Psoas muscle (tissue), 8 donors: ENCODE measurements around the gene EIF4A2. TPM values are rescaled to one million over a fixed set of nuclear protein-coding genes. Genes with fewer than 3 reads are reported as not detected.

Experiments
- ATAC-seq, 4 donors: fragments of 200-7000 bp; cut with Tn5 transposase; one replicate each; pipeline ENCODE4 v1.9.1; 2020; ENCODE audit warnings: moderate library complexity in 3 of 4, mild to moderate bottlenecking in 2 of 4
- DNase-seq, 2 donors: peaks; one replicate each; pipeline ENCODE4 v3.0.0-alpha.2; 2020
- H3K27ac ChIP-seq: fragments of 200-600 bp; one replicate; pipeline ENCODE4 v1.8.0; 2022
- H3K27me3 ChIP-seq, 3 donors: fragments of 200-600 bp in 1 of 3; one replicate each; pipeline versions ENCODE4 v1.6.1 to v1.8.0; 2013 to 2022; ENCODE audit warnings: low read length in 2 of 3, mild to moderate bottlenecking in 2 of 3, moderate library complexity in 1 of 3; ENCODE audit not compliant: insufficient read depth in 3 of 3
- H3K36me3 ChIP-seq, 2 donors: fragments of 200-600 bp in 1 of 2; one replicate each; pipeline versions ENCODE4 v1.6.1 to v1.8.0; 2013 to 2022; ENCODE audit warnings: low read depth in 1 of 2, mild to moderate bottlenecking in 1 of 2, moderate library complexity in 1 of 2; ENCODE audit not compliant: insufficient read depth in 1 of 2
- H3K4me1 ChIP-seq: fragments of 200-600 bp; one replicate; pipeline ENCODE4 v1.8.0; 2022
- H3K4me3 ChIP-seq: fragments of 200-600 bp; one replicate; pipeline ENCODE4 v1.8.0; 2022; ENCODE audit warnings: mild to moderate bottlenecking
- H3K9me3 ChIP-seq: fragments of 200-600 bp; one replicate; pipeline ENCODE4 v1.8.0; 2022
- CTCF ChIP-seq: fragments of 200-600 bp; IDR thresholded peaks from one replicate; pipeline ENCODE4 v1.8.0; 2022; ENCODE audit warnings: antibody characterized with exemption
- WGBS, 3 donors: extraction: QIAGEN DNeasy Blood & Tissue Kit; methylation state at CpG; one replicate each; pipeline versions ENCODE4 v1.1.6 to v1.1.7; 2013; 5-methylcytosine and 5-hydroxymethylcytosine counted together
- intact Hi-C, 2 donors: fragments of 100-400 bp; cut with DNase I; formaldehyde crosslinking; loops; one replicate each; pipeline versions ENCODE4 v1.11.0 to v1.14.2; 2022
- polyA plus RNA-seq, 3 donors: library from polyadenylated mRNA; stranded (reverse); fragments of 200-250 nt; gene quantifications; one replicate each; pipeline ENCODE4 v1.2.3, GENCODE V29; 2013
- total RNA-seq, 4 donors: library from RNA; stranded (reverse); fragmentation: NEBNext Ultra II Directional in 2 of 4; extraction: Animal tissue kit (Norgen Biotek cat#: 25700) in 2 of 4; gene quantifications; one replicate each; pipeline versions ENCODE4 v1.2.1 to v1.2.4, GENCODE V29; 2021 to 2023
- donor health status: healthy with polysubstance abuse.
- donor health status: DM: no; HTN: no; CAD: no; lungs with moderate emphysema.
- donor health status: Bipolar disorder and iron deficiency.
- donor health status: healthy.
- donor health status: DM: yes; HTN: yes; CAD: no.
- donor health status: DM: no; HTN: no; CAD: no.
- donor health status: DM: no; HTN: no; CAD: no.
- donor health status: DM: yes; HTN: yes; CAD: no.

Gene EIF4A2
- total and polyA plus RNA-seq, 7 donors = 397 to 778 (median 570) TPM

- no peak for ATAC-seq
- Histone ChIP-seq H3K4me3 (no peak overlapping the region), H3K27ac (no peak overlapping the region), H3K36me3 (no peaks in the 10 kb centered on the region), H3K27me3 (no peaks in the 10 kb centered on the region), H3K9me3 (no peaks in the 10 kb centered on the region), H3K4me1 (no peaks in the 10 kb centered on the region)
- TF ChIP-seq CTCF = no peak
- 94 to 100% (median 97%) methylated on average over 2 of the region's 2 CpGs for WGBS, 3 donors
- DNase-seq = no peak
- intact Hi-C loops = no loop called here
These were observed 33.1 kb upstream of the EIF4A2 start for GRCh38 chr3:186750316-186750715.

- H3K36me3 ChIP-seq = no peaks in the 10 kb centered on the region
- H3K4me3 ChIP-seq = no peak overlapping the region
- WGBS, 3 donors = 53 to 69% (median 57%) methylated on average over 3 of the region's 3 CpGs
- no peaks in the 10 kb centered on the region for H3K9me3 ChIP-seq
- H3K4me1 ChIP-seq = no peaks in the 10 kb centered on the region
- DNase-seq = no peak
- no peak for ATAC-seq
- TF ChIP-seq CTCF = no peak
- no peaks in the 10 kb centered on the region for H3K27me3 ChIP-seq
- intact Hi-C loops = no loop called here
- no peak overlapping the region for H3K27ac ChIP-seq
These were observed 31.9 kb upstream of the EIF4A2 start for GRCh38 chr3:186751480-186751879.

GRCh38 chr3:186754006-186754405 is 29.4 kb upstream of the EIF4A2 start:
- no peak for DNase-seq
- H3K27me3 ChIP-seq = peaks cover 0 to 1% (median 0%) of the 10 kb centered on the region in 3 donors
- no peak for TF ChIP-seq CTCF
- H3K9me3 ChIP-seq = no peaks in the 10 kb centered on the region
- WGBS, 3 donors = 73 to 81% (median 78%) methylated on average over 7 of the region's 7 CpGs
- no peak for ATAC-seq
- no peak overlapping the region for H3K27ac ChIP-seq
- no peaks in the 10 kb centered on the region for H3K36me3 ChIP-seq
- intact Hi-C loops = no loop called here
- H3K4me1 ChIP-seq = no peaks in the 10 kb centered on the region
- no peak overlapping the region for H3K4me3 ChIP-seq

DNA sequence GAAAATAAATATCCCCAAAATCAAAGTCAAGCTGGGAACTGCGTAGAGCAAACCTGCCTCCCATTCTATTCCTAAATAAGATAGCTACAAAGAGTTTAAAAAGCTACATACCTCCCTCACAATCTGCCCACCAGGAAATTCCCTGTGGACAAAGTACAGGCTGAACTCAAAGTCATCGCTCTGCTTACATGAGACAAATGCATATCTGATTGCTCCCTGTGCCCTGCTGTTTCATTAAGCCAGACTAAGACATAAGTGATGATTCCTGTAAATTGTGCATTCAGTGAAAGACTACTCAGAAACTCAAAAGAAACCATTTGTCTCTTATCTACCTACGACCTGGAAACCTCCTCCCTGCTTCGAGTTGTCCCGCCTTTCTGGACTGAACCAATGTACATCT is 28.5 kb upstream of the EIF4A2 start:
- no peaks in the 10 kb centered on the region for H3K4me1 ChIP-seq
- 86 to 87% (median 86%) methylated on average over 5 of the region's 5 CpGs for WGBS, 3 donors
- H3K36me3 ChIP-seq = no peaks in the 10 kb centered on the region
- no peak overlapping the region for H3K4me3 ChIP-seq
- no peak for ATAC-seq
- no peak for TF ChIP-seq CTCF
- H3K27ac ChIP-seq = no peak overlapping the region
- H3K9me3 ChIP-seq = no peaks in the 10 kb centered on the region
- H3K27me3 ChIP-seq = peaks cover 0 to 1% (median 0%) of the 10 kb centered on the region in 3 donors
- DNase-seq = no peak
- intact Hi-C loops = no loop called here

DNA sequence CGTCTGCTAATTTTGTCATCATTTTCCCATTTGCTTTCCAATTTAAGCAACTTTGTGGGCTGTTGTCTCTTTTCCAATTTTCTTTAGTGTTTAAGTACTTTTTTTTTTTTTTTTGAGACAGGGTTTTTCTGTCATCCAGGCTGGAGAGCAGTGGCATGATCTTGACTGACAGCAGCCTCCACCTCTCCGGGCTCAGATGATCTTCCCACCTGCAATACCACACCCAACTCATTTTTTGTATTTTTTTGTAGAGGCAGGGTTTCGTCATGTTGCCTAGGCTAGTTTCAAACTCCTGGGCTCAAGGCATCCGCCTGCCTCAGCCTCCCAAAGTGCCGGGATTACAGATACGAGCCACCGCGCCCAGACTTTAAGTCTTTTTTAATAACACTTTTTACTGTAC is 26.2 kb upstream of the EIF4A2 start:
- DNase-seq (no peak), ATAC-seq (no peak)
- H3K27ac ChIP-seq = no peak overlapping the region
- WGBS, 3 donors = 86 to 89% (median 86%) methylated on average over 8 of the region's 8 CpGs
- no peaks in the 10 kb centered on the region for H3K9me3 ChIP-seq
- TF ChIP-seq CTCF = no peak
- H3K4me3 ChIP-seq = no peak overlapping the region
- H3K4me1 ChIP-seq = no peaks in the 10 kb centered on the region
- H3K27me3 ChIP-seq = peaks cover 0 to 1% (median 0%) of the 10 kb centered on the region in 3 donors
- intact Hi-C loops = no loop called here
- no peaks in the 10 kb centered on the region for H3K36me3 ChIP-seq
